Gastrocnemius medialis (tissue), 4 donors: ENCODE data around the gene NOTCH1.

Experiments used
- POLR2A ChIP-seq, 2 donors: fragments of 450-650 bp; IDR thresholded peaks; one replicate each; pipeline ENCODE4 v1.6.1; 2017; ENCODE audit warnings: antibody characterized with exemption in 2 of 2, mild to moderate bottlenecking in 2 of 2, moderate library complexity in 2 of 2
- TF ChIP-seq, protein P1 (sequence below), 5 experiments: fragments of 450-650 bp in 3 of 5; fragments of 200-600 bp in 2 of 5; sonication (generic) in 2 of 5; IDR thresholded peaks in 4 of 5; conservative IDR thresholded peaks in 1 of 5; 1 replicate in 4 of 5; 2 replicates in 1 of 5; pipeline ENCODE4 v1.5.1; 2016 to 2019; ENCODE audit warnings: antibody characterized with exemption in 5 of 5, mild to moderate bottlenecking in 3 of 5, moderate library complexity in 3 of 5

DNA sequence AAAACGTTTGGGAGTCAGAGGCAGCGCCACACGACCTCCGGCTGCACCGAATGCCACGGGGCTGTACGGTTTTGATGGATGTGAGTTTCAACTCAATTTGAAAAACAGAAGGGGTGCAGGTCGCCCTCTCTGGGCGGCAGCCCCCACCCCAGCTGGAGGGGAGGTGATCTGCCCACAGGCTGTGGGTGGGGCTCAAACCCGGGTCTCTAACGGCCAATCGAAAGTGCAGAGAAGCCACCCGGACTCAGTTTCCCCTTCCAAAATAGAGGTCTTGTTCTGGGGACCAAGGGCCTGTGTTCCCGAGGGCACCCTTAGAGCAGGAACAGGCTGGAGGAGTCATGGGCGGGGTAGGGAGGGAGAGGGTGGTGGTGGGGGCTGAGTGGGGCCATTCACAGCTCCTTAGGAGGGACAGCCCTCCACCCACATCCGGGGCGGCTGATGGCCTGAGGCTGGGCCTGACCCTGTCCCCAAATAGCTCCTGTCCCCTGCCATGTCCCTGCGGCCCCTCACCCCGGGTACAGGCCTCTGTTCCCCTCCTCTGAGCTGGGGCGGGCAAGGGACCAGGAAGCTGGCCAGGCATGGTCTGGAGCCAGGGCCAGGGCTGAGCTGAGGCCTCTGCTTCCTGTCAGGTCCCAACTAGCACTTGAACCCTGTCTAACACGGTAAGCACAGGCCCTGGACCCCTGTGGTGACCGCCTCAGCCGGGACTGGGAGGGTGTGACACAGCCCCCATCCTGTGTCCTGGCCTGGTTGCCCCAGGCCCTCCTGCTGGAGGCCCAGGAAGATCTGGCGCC lies 22.6 kb upstream of the NOTCH1 start:
- TF ChIP-seq, protein P1, sequence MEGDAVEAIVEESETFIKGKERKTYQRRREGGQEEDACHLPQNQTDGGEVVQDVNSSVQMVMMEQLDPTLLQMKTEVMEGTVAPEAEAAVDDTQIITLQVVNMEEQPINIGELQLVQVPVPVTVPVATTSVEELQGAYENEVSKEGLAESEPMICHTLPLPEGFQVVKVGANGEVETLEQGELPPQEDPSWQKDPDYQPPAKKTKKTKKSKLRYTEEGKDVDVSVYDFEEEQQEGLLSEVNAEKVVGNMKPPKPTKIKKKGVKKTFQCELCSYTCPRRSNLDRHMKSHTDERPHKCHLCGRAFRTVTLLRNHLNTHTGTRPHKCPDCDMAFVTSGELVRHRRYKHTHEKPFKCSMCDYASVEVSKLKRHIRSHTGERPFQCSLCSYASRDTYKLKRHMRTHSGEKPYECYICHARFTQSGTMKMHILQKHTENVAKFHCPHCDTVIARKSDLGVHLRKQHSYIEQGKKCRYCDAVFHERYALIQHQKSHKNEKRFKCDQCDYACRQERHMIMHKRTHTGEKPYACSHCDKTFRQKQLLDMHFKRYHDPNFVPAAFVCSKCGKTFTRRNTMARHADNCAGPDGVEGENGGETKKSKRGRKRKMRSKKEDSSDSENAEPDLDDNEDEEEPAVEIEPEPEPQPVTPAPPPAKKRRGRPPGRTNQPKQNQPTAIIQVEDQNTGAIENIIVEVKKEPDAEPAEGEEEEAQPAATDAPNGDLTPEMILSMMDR (IDR thresholded peaks at IDR 0.05 in 4 of 5, conservative IDR thresholded peaks at IDR 0.05 in 1 of 5), result no peak
- no peak for TF ChIP-seq POLR2A (IDR thresholded peaks at IDR 0.05)
